Adrenal gland (tissue), 12 donors: ENCODE results near the gene HS2ST1. TPM values are rescaled to one million over a fixed set of nuclear protein-coding genes. Genes with fewer than 3 reads are reported as not detected.

Experiments
- DNase-seq, 7 donors: peaks; one replicate each; pipeline ENCODE4 v3.0.0-alpha.2; 2019 to 2020
- H3K27ac ChIP-seq, 5 donors: fragments of 200-600 bp; sonication (generic) in 4 of 5; 1 replicate in 3 of 5; 2 replicates in 2 of 5; pipeline versions ENCODE4 v1.5.1 to v1.8.0; 2016 to 2020; ENCODE audit warnings: mild to moderate bottlenecking in 1 of 5
- H3K27me3 ChIP-seq: fragments of 200-600 bp; 2 replicates; pipeline ENCODE4 v1.8.0; 2021
- H3K36me3 ChIP-seq, 2 donors: fragments of 200-600 bp; replicated peaks in 1 of 2; 1 replicate in 1 of 2; 2 replicates in 1 of 2; pipeline versions ENCODE4 v1.5.1 to v1.8.0; 2018 to 2022
- H3K4me1 ChIP-seq, 2 donors: fragments of 200-600 bp; replicated peaks in 1 of 2; 1 replicate in 1 of 2; 2 replicates in 1 of 2; pipeline versions ENCODE4 v1.5.1 to v1.8.0; 2018 to 2021
- H3K4me3 ChIP-seq, 4 donors: fragments of 200-600 bp; sonication (generic) in 3 of 4; one replicate each; pipeline ENCODE4 v1.5.1; 2016 to 2018
- H3K9me3 ChIP-seq, 3 donors: fragments of 200-600 bp; sonication (generic) in 1 of 3; replicated peaks in 1 of 3; 1 replicate in 2 of 3; 2 replicates in 1 of 3; pipeline versions ENCODE4 v1.5.1 to v1.8.0; 2016 to 2021
- POLR2A ChIP-seq, 2 donors: fragments of 450-650 bp; IDR thresholded peaks; one replicate each; pipeline ENCODE4 v1.6.1; 2017; ENCODE audit warnings: antibody characterized with exemption in 2 of 2, mild to moderate bottlenecking in 2 of 2, moderate library complexity in 1 of 2
- WGBS, 4 donors: extraction: QIAGEN DNeasy Blood & Tissue Kit in 2 of 4; methylation state at CpG; one replicate each; pipeline versions ENCODE4 v1.1.5 to v1.1.7; 2013 to 2017; 5-methylcytosine and 5-hydroxymethylcytosine counted together
- intact Hi-C, 2 donors: fragments of 100-400 bp; cut with DNase I; formaldehyde crosslinking; loops; one replicate each; pipeline versions ENCODE4 v1.14.1 to v1.15.0; 2022 to 2023
- polyA plus RNA-seq, 3 donors: library from polyadenylated mRNA; stranded (reverse); fragments of 200-250 nt in 2 of 3; fragments of 350-450 nt in 1 of 3; fragmentation: Illumina TruSeq in 1 of 3; extraction: RNeasy Lipid Tissue Mini Kit (QIAGEN cat#74804) in 1 of 3; gene quantifications; one replicate each; pipeline ENCODE4 v1.2.3, GENCODE V29; 2013 to 2014
- total RNA-seq, 9 donors: library from RNA; depleted of rRNA in 4 of 9; stranded (reverse); fragments of >200 nt in 4 of 9; fragments of 120-200 nt in 1 of 9; fragmentation: NEBNext Ultra II Directional in 1 of 9; extraction: Animal tissue kit (Norgen Biotek cat#: 25700) in 1 of 9; gene quantifications; one replicate each; pipeline versions ENCODE4 v1.1.0 to v1.2.4, GENCODE V29; 2013 to 2023
- TF ChIP-seq, protein P1 (sequence below), 6 experiments: fragments of 450-650 bp in 4 of 6; fragments of 200-600 bp in 2 of 6; sonication (generic) in 1 of 6; IDR thresholded peaks; 1 replicate in 5 of 6; 2 replicates in 1 of 6; pipeline versions ENCODE4 v1.5.1 to v1.8.0; 2016 to 2021; ENCODE audit warnings: antibody characterized with exemption in 6 of 6, mild to moderate bottlenecking in 2 of 6, moderate library complexity in 1 of 6
- donor health status: healthy with polysubstance abuse.
- donor health status: Bipolar disorder and iron deficiency.
- donor health status: DM: yes; HTN: yes; CAD: no.
- donor health status: DM: no; HTN: no; CAD: no.
- donor health status: DM: no; HTN: no; CAD: no.
- donor health status: DM: yes; HTN: yes; CAD: no.

Gene HS2ST1
- total and polyA plus RNA-seq, 12 donors = 11.2 to 131 (median 46.5) TPM

DNA sequence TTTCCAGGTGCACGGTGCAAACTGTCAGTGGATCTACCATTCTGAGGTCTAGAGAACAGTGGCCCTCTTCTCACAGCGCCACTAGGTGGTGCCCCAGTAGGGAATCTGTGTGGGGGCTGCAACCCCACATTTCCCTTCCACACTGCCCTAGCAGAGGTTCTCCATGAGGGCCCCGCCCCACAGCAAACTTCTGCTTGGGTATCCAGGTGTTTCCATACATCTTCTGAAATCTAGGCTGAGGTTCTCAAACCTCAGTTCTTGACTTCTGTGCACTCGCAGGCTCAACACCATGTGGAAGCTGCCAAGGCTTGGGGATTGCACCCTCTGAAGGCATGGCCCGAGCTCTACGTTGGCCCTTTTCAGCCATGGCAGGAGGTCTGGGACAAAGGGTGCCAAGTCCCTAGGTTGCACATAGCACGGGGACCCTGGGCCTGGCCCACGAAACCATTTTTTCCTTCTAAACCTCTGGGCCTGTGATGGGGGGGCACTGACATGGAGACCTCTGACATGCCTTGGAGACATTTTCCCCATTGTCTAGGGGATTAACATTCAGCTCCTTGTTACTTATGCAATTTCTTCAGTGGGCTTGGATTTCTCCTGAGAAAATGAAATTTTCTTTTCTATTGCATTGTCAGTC, 10.0 kb downstream of the HS2ST1 start:
- 95 to 99% (median 98%) methylated on average over 7 to 8 of the region's 8 CpGs for WGBS, 4 donors
- TF ChIP-seq, protein P1, sequence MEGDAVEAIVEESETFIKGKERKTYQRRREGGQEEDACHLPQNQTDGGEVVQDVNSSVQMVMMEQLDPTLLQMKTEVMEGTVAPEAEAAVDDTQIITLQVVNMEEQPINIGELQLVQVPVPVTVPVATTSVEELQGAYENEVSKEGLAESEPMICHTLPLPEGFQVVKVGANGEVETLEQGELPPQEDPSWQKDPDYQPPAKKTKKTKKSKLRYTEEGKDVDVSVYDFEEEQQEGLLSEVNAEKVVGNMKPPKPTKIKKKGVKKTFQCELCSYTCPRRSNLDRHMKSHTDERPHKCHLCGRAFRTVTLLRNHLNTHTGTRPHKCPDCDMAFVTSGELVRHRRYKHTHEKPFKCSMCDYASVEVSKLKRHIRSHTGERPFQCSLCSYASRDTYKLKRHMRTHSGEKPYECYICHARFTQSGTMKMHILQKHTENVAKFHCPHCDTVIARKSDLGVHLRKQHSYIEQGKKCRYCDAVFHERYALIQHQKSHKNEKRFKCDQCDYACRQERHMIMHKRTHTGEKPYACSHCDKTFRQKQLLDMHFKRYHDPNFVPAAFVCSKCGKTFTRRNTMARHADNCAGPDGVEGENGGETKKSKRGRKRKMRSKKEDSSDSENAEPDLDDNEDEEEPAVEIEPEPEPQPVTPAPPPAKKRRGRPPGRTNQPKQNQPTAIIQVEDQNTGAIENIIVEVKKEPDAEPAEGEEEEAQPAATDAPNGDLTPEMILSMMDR (IDR thresholded peaks at IDR 0.05) = no peak
- TF ChIP-seq POLR2A (IDR thresholded peaks at IDR 0.05) = no peak
- Histone ChIP-seq H3K27ac (no peak overlapping the region), H3K36me3 (no peaks in the 10 kb centered on the region), H3K9me3 (no peaks in the 10 kb centered on the region), H3K4me1 (peaks cover 11 to 26% of the 10 kb centered on the region in 2 donors), H3K27me3 (no peaks in the 10 kb centered on the region), H3K4me3 (no peak overlapping the region)
- intact Hi-C loops = no loop called here
- DNase-seq = no peak

DNA sequence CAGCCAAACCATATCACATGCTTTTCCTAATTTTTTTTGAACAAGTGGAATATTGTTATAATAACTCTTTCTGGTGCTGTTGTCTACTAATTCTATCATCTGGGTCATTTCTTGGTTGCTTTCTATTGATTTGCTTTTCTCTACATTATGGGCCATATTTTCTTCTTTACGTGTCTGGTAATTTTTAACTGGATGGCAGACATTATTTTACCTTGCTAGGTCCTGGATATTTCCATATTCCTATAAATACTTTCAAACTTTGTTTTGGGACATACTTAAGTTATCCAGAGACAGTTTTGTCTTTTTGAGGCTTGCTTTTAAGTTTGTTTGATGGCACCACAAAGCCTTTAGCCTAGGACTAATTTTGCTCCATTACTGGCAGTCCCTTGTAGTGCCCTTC, 11.3 kb downstream of the HS2ST1 start:
- Histone ChIP-seq H3K36me3 (no peaks in the 10 kb centered on the region), H3K4me1 (peaks cover 11 to 27% of the 10 kb centered on the region in 2 donors), H3K4me3 (no peak overlapping the region), H3K9me3 (no peaks in the 10 kb centered on the region), H3K27me3 (no peaks in the 10 kb centered on the region), H3K27ac (no peak overlapping the region)
- 95 to 100% (median 97%) methylated on average over 1 of the region's 1 CpG for WGBS, 4 donors
- intact Hi-C loops = no loop called here
- no peak for DNase-seq
- TF ChIP-seq, protein P1 (IDR thresholded peaks at IDR 0.05) = no peak
- TF ChIP-seq POLR2A (IDR thresholded peaks at IDR 0.05) = no peak

DNA sequence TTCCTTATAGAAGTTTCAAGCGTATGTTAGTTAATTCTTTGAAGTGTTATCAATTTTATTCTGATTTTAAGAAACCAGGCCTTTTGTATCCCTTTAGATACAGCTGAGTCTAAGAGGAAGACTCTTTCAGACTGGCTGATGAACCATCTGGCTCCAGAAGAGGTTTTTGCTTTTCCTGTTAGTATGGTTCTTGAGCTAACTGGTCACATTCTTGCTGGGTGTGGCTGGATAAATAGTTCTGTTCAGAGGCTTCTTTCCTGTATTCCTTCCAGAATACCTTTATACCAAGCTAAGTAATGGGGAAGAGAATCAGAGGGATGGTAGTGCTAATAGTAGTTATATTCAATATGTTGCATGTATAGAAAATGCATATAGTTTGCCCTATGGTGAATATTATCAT, 12.4 kb downstream of the HS2ST1 start:
- no peak for DNase-seq
- no peaks in the 10 kb centered on the region for H3K27me3 ChIP-seq
- no peaks in the 10 kb centered on the region for H3K9me3 ChIP-seq
- intact Hi-C loops = no loop called here
- H3K4me1 ChIP-seq = peaks cover 11 to 27% of the 10 kb centered on the region in 2 donors
- no peak for TF ChIP-seq POLR2A (IDR thresholded peaks at IDR 0.05)
- TF ChIP-seq, protein P1 (IDR thresholded peaks at IDR 0.05) = no peak
- no peak overlapping the region for H3K27ac ChIP-seq
- no peaks in the 10 kb centered on the region for H3K36me3 ChIP-seq
- H3K4me3 ChIP-seq = no peak overlapping the region
- WGBS, 4 donors = 93 to 97% (median 96%) methylated on average over 1 of the region's 1 CpG

DNA sequence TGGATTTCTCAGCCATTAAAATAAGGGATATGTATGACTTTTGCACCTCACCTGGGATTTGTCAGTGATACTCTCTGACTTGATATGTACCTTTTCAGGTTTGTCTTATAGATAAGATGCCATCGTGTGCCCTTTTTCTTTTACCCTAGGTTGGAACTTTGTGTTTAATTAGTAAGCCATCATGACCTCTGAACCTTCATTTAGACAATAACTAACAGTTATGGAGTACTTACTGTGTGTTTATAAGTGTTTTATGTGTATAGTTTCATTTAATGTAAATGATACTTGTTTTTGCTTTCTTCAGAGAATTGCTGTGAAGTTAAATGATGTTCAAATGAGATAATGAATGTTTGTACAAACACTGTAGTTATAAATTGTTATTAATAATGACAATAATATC, 14.4 kb downstream of the HS2ST1 start:
- intact Hi-C loops = no loop called here
- no peak for TF ChIP-seq POLR2A (IDR thresholded peaks at IDR 0.05)
- TF ChIP-seq, protein P1 (IDR thresholded peaks at IDR 0.05) = no peak
- Histone ChIP-seq H3K36me3 (no peaks in the 10 kb centered on the region), H3K27me3 (no peaks in the 10 kb centered on the region), H3K9me3 (no peaks in the 10 kb centered on the region), H3K4me3 (no peak overlapping the region), H3K27ac (no peak overlapping the region), H3K4me1 (peaks cover 11 to 35% of the 10 kb centered on the region in 2 donors)
- 50 to 61% (median 54%) methylated on average over 1 of the region's 1 CpG for WGBS, 4 donors
- no peak for DNase-seq
